Measurements from ENCODE around the gene CHST11. TPM values are rescaled to one million over a fixed set of nuclear protein-coding genes. Genes with fewer than 3 reads are reported as not detected.

Gene CHST11
- total RNA-seq, 1 experiment from 2014 or later: 0.25 TPM

DNA sequence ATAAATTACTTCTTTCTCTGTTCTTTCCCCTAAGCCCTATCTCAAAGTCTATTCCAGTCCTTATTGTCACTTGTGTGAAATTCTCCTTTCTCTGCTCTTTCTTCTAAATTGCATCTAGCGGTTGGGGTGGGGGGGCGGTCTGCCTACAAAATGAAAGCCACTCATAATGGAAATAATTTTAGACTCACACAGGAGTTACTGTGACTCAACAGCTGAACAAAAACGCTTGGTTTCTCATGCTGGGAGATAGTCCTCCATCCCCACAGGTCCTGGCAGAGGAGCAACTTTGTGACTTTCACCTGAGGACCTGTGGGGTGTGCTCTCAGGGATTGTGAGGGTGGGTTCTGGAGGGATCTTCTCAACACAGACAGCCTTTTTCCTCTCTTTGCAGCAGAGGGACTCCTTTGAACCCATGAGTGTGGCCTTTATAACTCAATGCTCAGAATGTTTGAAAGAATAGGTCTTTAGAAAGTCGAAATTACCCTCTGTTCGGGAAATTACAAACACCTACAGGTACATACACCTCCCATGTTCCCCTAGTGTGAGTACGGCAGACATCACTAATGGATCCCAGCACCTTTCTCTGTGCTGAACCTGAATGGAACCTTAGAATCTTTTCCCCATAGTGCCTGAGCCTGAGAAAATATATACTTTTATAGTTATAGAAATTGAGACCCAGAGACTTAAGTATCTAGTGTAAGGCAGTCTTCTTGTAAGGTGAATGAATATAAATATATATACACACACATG lies 109.7 kb downstream of the CHST11 start:
- BruUV-seq (replicated peaks): no TSS peak
- no peaks in the 10 kb centered on the region for H3K36me3 ChIP-seq (ENCODE audit: control insufficient read depth, insufficient read depth, low read length)
- Mint-ChIP-seq H3K9me3 (ENCODE audit: unreplicated experiment) (no peaks in the 10 kb centered on the region), H3K36me3 (ENCODE audit: insufficient read depth, unreplicated experiment) (no peaks in the 10 kb centered on the region), H3K4me3 (ENCODE audit: unreplicated experiment) (no peak overlapping the region), H3K4me1 (ENCODE audit: low read depth, unreplicated experiment) (no peaks in the 10 kb centered on the region), H3K27me3 (ENCODE audit: insufficient read depth, unreplicated experiment) (no peaks in the 10 kb centered on the region), H3K27ac (ENCODE audit: unreplicated experiment) (no peak overlapping the region)
- no peaks in the 10 kb centered on the region for H3K9me3 ChIP-seq
- H3K4me1 ChIP-seq: no peaks in the 10 kb centered on the region
- no peak overlapping the region for H3K4me3 ChIP-seq (ENCODE audit: low read depth, low read length)
- no peaks in the 10 kb centered on the region; the same call in none of the 2 replicates for H3K27me3 ChIP-seq (replicated peaks; ENCODE audit: control insufficient read depth, insufficient read depth, low read length)
- DNase-seq: no peak
- no peak for TF ChIP-seq CTCF (IDR thresholded peaks at IDR 0.05; ENCODE audit: insufficient read depth in 1 of 2, low read depth in 1 of 2, low read length in 1 of 2, severe bottlenecking in 1 of 2, unreplicated experiment in 1 of 2)
- intact Hi-C loops (cut with micrococcal nuclease; ENCODE audit: unreplicated experiment): no loop called here
- POLR2A ChIA-PET: no interaction called here
- CTCF ChIA-PET: no interaction called here

GRCh38 chr12:104567832-104568486 lies 111.2 kb downstream of the CHST11 start:
- H3K4me1 Mint-ChIP-seq (ENCODE audit: low read depth, unreplicated experiment): no peaks in the 10 kb centered on the region
- H3K27me3 Mint-ChIP-seq (ENCODE audit: insufficient read depth, unreplicated experiment): peaks cover 5% of the 10 kb centered on the region
- no peaks in the 10 kb centered on the region for H3K9me3 ChIP-seq
- H3K36me3 ChIP-seq (ENCODE audit: control insufficient read depth, insufficient read depth, low read length): no peaks in the 10 kb centered on the region
- DNase-seq: no peak
- no peaks in the 10 kb centered on the region for H3K36me3 Mint-ChIP-seq (ENCODE audit: insufficient read depth, unreplicated experiment)
- no peak overlapping the region for H3K4me3 Mint-ChIP-seq (ENCODE audit: unreplicated experiment)
- no peaks in the 10 kb centered on the region; the same call in none of the 2 replicates for H3K27me3 ChIP-seq (replicated peaks; ENCODE audit: control insufficient read depth, insufficient read depth, low read length)
- H3K27ac Mint-ChIP-seq (ENCODE audit: unreplicated experiment): no peak overlapping the region
- ChIA-PET POLR2A (no interaction called here), CTCF (no interaction called here)
- no peaks in the 10 kb centered on the region for H3K9me3 Mint-ChIP-seq (ENCODE audit: unreplicated experiment)
- no peak overlapping the region for H3K4me3 ChIP-seq (ENCODE audit: low read depth, low read length)
- H3K4me1 ChIP-seq: no peaks in the 10 kb centered on the region
- BruUV-seq (replicated peaks): no TSS peak
- intact Hi-C loops (cut with micrococcal nuclease; ENCODE audit: unreplicated experiment): no loop called here
- TF ChIP-seq CTCF (IDR thresholded peaks at IDR 0.05; ENCODE audit: insufficient read depth in 1 of 2, low read depth in 1 of 2, low read length in 1 of 2, severe bottlenecking in 1 of 2, unreplicated experiment in 1 of 2): no peak

- Mint-ChIP-seq H3K27ac (ENCODE audit: unreplicated experiment) (no peak overlapping the region), H3K4me3 (ENCODE audit: unreplicated experiment) (no peak overlapping the region)
- TF ChIP-seq CTCF (IDR thresholded peaks at IDR 0.05; ENCODE audit: insufficient read depth in 1 of 2, low read depth in 1 of 2, low read length in 1 of 2, severe bottlenecking in 1 of 2, unreplicated experiment in 1 of 2): no peak
Measured at GRCh38 chr12:104568487-104568868, 111.7 kb downstream of the CHST11 start.

More at GRCh38 chr12:104568487-104568868, 111.7 kb downstream of the CHST11 start:
- no peak for DNase-seq
- POLR2A ChIA-PET: no interaction called here
- Mint-ChIP-seq H3K36me3 (ENCODE audit: insufficient read depth, unreplicated experiment) (no peaks in the 10 kb centered on the region), H3K27me3 (ENCODE audit: insufficient read depth, unreplicated experiment) (peaks cover 5% of the 10 kb centered on the region), H3K9me3 (ENCODE audit: unreplicated experiment) (no peaks in the 10 kb centered on the region), H3K4me1 (ENCODE audit: low read depth, unreplicated experiment) (no peaks in the 10 kb centered on the region)
- CTCF ChIA-PET: no interaction called here
- intact Hi-C loops (cut with micrococcal nuclease; ENCODE audit: unreplicated experiment): no loop called here
- Histone ChIP-seq H3K4me1 (no peaks in the 10 kb centered on the region), H3K27me3 (replicated peaks; ENCODE audit: control insufficient read depth, insufficient read depth, low read length) (no peaks in the 10 kb centered on the region; the same call in none of the 2 replicates), H3K36me3 (ENCODE audit: control insufficient read depth, insufficient read depth, low read length) (no peaks in the 10 kb centered on the region), H3K9me3 (no peaks in the 10 kb centered on the region), H3K4me3 (ENCODE audit: low read depth, low read length) (no peak overlapping the region)
- BruUV-seq (replicated peaks): no TSS peak

Measured in Caco-2 (cell line).